Hematopoietic multipotent progenitor cell treated with erythropoietin and hydrocortisone succinate and interleukin-3 and kit ligand, for 6 days (in vitro differentiated cells): Measurements from ENCODE around the gene ZNF593.

Source experiments
- DNase-seq: peaks from one replicate; pipeline ENCODE4 v3.0.0-alpha.2; 2015

ZNF593 gene

DNA sequence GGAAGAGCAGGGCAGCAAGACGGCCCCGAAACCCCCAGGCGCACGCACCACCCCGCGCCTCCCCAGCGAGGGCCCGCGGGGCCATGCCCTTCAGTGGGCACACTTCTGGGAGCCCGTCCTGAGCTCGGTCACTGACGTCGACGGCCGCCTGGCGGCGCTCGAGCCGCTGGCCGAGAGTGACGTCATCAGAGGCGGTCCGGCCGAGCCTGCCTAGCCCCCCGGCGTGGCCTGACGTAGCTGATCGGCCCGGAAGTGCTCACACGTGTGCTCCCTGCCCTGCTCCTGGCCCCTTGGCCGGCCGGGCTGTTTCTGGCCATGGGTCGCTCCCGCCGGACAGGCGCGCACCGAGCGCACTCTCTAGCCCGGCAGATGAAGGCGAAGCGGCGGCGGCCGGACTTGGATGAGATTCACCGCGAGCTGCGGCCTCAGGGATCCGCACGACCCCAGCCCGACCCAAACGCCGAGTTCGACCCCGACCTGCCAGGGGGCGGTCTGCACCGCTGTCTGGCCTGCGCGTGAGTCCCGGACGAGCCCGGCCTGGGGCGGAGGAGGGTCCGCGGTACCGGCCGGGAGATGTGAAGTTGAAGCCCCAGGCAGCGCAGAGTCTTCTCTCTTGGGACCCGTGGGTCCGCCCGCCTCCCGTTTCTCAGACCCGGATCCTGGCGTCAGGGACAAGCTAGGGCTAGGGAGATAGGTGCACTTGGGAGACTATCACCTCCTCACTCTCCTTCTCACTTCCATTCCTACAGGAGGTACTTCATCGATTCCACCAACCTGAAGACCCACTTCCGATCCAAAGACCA, at the start of gene ZNF593:
Gene ZNF593 (plus strand): TSS at position 240 of the 803 bp plus-strand sequence. CDS start 76 bp downstream, at position 316.
- peak; percentile 95 for DNase-seq

DNA sequence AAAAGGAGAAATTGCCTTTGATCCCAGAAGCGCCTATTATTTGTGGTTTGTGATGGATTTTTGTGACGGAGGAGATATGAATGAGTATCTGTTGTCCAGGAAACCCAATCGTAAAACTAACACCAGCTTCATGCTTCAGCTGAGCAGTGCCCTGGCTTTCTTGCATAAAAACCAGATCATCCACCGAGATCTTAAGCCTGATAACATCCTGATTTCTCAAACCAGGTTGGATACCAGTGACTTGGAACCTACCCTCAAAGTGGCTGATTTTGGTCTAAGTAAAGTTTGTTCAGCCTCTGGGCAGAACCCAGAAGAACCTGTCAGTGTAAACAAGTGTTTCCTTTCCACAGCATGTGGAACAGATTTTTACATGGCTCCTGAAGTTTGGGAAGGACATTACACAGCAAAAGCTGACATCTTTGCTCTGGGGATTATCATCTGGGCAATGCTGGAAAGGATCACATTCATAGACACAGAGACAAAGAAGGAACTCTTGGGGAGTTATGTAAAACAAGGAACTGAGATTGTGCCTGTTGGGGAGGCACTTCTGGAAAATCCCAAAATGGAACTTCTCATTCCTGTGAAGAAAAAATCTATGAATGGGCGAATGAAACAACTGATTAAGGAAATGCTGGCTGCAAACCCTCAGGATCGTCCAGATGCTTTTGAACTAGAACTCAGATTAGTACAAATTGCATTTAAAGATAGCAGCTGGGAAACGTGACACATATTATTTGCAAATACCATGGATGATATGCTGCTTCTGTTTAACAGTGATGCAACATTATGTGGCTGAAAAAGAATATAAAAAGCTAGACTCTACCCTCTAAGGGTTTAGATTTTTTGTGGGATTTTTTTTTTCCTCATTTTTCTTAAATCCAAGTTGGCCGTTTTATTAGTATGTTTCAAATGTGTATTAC, 47.6 kb upstream of the ZNF593 start:
- DNase-seq, result peak; percentile 75

DNA sequence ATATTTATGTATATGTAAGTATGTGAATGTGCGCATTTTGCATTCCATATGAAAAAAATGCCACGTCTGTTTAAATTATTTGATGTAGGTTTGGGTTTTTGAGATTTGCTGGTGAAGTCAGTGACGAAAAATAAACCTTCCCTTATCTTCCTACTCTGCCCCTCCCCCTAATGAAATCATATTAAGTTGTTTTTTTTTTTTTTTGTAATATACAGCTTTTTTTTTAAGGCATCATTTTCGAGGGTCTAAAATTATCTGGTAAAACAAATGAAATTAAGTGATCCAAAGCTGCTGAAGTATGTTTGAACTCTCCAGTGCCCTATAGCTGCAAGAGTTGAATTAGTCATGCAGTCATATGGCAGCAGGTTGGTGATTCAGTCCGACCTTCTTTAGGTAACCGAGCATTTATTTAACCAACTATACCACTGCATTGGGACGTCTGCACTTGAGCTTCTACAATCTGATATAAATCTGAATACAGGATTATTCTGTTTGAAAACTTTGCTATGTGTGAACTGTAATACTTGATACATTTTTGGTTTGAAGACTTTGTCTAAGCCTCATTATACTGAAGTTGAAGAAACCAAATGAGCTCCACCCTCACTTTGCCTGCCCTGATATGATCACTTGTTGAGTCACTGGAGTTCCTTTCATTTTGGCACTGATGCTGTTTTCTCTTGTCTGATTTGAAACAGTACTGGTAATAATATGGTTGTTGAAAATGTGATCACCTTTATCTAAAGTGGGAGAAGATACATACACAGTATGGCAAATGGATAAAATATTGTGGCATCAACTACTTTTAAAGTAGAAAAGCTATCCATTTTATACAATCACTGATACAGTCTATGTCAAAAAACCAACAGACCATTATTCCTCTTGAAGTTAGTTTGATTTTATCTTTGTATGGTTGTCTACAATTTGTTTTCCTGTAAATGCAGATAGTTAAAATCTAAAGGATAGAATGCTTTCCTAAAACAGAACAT, 46.4 kb upstream of the ZNF593 start:
- peak; percentile 92 for DNase-seq

DNA sequence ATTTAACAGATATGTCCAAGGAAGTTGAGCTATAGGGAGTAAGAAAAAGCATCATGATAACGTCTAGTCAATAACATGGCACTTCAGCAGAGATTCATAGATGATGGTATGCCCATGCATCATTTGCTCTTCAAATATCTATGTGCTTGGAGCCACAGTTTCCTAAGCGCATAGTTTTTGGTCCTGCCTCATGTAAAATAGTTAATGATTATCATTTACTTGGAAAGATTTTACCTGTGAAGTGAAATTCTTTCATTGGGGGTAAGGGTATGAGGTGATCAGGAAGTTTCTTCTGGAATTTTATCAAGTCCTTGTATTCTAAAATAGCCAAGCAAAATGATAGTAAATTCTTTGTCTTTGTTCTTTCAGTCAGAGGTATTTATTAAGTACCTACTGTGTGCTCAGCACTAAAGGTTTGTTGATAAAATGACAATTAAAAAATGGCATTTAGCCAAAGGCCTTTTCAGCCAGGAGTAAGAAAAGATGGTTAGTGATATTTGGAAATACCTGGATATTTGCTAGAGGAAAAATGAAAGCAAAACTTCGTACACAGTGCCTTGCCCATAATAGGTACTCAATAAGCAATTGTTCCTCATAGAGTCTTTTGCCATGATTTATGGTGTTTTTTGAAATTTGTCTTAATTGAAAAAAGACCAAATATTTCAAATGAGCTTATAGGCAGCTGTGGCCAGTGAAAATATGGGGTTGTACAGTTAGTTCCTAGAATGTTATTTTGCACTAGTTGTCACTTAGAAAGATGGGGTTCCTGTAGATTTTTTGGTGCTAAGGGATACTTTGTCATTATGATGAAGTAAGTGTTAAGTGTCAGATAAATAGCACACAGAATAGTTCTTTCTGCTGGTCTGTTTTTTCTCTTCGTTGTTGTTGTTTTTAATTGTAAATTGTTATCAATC, 45.0 kb upstream of the ZNF593 start:
- no peak for DNase-seq

DNA sequence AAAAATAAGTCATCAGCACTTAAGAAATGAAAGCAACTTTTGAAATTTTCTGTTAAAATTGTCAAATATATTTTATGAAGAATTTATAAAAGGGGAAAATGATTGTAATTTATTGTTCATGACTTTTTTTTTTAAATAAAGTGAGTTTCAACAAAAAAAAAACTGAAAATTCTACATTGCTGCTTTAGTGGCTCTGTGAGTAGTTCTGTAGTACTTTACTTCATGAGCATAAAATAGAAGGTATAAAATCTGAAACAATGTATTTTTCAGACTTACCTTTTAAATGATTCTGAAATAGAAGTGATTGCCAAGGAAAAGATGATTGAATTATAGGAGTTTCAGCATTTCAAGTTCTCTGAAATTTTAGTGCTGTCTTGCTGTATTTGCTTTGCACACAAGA, 44.3 kb upstream of the ZNF593 start:
- no peak for DNase-seq

DNA sequence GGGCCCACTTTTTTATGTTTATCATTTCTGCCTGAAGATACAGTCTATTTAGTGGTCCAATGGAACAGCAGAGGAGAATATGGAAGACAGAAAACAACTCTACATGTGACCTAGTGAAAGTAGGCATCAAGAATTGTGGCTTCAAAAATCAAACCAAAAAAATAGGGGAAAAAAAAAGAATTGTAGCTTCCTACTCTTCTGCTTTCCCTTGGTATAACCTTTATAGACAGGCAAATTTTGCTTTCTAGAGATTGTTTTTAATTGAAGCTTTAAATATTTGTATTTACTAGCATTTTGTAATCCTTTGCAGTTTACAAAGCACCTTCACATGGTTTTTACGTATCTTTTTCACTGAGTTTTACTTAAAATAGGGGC, 43.8 kb upstream of the ZNF593 start:
- DNase-seq, result peak; percentile 49

DNA sequence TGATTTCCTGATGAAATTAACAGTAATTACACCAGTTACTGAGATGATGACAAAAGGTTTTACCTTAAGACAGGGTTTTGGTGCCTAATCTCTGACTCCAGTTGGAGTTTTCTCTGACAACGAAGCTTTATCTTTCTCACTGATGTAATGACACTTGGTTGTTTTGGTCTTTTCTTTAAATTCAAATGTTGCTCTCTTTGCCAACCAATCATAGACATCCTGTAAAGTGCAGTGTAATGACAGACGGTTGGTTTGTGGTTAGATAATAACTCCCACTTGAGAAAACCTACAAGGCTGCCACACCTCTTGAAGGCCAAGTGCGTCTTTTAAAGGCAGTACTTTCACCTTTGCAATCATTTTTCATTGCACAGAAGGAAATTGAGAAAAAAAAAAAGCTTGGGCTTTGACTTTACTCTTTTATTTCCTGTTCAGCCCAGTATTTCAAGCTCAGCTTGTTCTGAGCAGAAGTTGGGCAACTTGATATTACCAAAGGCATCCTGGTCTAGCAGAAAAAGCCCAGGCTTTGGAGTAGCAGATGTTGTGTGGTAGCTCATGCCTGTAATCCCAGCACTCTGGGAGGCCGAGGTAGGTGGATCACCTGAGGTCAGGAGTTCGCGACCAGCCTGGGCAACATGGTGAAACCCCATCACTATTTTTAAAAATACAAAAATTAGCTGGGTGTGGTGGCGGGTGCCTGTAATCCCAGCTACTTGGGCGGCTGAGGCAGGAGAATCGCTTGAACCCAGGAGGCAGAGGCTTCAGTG, 43.2 kb upstream of the ZNF593 start:
- DNase-seq, result peak; percentile 99

DNA sequence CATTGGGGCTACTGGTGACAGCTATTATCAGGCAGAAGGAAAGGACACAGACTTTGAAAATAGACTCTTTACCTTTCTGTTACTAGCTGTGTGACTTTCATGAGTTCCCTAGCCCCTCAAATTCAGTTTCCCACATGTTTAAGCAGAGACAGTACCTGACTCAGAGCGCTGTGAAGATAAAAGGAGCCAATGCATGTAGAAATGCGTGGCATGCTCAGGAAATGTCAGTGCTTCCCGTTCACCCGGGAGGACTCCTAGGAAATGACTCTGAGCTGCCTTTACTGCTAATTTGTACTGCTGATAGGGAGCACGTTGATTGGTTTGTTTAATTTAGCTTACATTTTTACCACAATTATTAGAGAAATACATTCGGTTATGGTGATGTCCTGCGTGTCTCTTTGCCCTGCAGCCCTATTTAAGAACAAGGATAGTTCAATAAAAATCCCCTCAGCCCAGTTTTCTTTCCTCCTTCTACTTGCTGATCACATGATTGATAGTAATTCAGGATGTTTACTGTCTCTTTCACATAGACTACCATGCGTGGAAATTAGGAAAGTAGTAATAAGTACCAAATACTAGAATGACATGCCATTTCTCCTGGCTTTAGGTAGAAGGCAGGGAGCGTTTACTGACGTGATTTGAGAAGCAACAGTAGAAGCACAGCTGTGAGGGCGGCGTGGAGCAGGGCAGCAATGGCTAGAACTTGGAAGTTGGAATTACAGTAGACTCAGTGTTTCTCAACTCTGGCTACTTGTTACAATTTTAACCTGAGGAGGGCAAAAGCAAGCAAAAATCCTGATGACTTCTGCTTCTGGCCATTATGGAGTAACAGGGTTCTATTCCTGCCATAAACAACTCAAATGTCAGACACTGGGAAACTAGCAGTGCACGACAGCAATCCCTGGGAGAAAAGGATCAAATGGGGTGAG, 42.2 kb upstream of the ZNF593 start:
- DNase-seq, result peak; percentile 66

DNA sequence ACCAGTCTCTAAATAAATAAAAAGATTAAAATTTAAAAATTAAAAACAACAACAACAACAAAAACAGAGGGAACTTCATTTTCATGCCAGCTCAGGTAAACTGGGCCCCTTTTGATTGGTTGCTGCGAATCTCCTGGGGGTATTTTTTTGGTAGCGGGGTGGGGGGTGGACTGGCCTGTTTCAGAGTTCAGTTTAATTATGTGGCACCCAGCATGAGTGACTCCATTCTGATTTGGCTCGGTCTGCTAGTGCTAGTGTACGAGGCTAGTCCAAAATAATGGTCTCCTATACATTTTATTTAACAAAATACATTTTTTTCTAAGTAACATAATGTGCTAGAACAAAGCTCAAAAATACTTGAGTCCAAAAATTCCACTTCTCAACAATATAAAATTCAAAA, 39.9 kb upstream of the ZNF593 start:
- DNase-seq, result no peak

DNA sequence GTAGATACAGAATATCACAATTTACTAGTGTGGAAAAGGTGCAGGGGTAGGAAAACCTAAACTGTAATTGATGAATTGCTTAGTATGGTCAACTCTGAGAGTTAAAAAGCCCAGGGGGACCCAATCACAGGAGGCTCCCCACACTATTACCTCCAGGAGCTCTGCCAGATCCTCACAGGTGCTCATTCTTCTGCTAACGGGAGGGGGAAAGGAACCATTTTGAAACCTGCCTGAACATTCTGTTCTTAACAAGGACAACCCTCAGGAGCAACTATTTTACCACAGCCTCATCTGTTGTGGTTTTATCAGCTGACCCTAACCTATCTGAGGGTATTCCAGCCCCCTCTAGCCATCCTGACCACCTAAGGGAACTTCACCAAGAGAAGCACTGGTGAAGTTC, 39.0 kb upstream of the ZNF593 start:
- no peak for DNase-seq

DNA sequence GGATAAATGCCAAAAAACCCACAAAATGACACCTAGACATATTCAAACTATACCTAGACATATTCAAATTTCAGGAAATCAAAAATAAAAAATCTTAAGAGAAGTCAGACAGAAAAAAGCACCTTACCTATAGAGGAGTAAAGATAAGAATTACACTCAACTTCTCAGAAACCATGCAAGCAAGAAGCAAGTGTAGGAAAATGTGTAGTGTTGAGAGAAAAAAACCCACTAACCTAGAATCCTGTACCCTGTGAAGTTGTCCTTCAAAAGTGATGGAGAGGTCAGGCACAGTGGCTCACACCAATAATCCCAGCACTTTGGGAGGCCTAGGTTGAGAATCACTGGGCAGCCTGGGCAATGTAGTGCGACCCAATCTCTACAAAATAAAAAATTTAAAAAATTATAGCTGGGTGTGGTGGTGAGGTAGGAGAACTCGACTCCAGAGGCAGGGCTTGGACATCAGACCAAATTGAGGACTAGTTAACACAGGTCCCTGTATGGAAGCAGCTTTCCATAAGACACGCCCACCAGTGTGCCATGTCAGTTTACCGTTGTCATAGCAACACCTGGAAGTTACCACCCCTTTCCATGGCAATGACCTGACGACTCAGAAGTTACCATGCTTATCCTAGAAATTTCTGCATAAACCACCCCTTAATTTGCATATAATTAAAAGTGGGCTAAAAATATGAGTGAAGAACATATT, 37.4 kb upstream of the ZNF593 start:
- DNase-seq, result peak; percentile 65

DNA sequence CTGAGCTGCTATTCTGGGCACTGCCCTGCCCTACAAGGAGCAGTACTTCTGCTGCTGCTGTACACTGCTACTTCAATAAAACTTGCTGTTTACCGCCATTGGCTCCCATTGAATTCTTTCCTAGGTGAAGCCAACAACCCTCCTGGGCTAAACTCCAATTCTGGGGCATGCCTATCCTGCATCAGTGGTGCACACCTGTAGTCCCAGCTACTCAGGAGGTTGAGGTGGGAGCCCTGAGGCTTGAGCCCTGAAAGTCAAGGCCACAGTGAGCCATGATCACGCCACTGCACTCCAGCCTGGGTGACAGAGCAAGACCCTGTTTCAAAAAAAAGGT, 36.9 kb upstream of the ZNF593 start:
- DNase-seq, result no peak

DNA sequence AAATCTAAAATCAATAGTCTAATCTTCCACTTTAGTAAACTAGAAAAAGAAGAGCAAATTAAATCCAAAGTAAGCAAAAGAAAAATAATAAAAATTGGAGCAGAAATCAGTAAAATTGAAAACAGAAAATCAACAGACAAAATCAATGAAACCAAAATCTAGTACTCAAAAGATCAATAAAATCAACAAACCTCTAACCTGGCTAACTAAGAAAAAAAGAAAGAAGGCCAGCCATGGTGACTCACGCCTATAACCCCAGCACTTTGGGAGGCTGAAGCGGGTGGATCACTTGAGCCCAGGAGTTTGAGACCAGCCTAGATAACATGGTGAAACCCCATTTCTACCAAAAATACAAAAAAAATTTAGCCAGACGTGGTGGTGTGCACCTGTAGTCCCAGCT, 35.2 kb upstream of the ZNF593 start:
- DNase-seq, result no peak

DNA sequence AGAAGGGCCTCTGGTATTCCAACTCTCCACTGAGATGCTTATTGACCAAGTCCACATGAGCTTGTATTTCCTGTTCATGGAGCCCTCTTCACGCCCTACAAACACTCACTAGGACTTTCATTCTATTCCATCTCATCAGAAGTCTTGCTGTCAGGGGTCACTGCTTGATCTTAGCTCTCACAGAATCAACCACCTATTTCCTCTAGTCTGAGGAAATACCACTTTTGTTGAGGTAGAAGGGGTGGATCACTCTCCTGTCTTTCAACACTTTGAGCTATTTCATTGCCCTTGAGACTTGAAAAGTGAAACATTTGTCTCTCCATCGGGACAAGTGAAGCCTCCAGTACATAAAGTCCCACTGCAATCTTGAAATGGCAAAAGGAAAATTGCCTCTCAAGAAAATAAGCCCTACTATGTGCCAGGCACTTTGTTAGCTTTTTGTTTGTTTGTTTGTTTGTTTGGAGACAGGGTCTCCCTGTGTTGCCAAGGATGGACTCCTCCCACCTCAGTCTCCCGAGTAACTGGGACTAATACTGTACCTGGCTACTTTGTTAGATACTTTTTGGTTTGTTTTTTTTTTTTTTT, 30.6 kb upstream of the ZNF593 start:
- no peak for DNase-seq

DNA sequence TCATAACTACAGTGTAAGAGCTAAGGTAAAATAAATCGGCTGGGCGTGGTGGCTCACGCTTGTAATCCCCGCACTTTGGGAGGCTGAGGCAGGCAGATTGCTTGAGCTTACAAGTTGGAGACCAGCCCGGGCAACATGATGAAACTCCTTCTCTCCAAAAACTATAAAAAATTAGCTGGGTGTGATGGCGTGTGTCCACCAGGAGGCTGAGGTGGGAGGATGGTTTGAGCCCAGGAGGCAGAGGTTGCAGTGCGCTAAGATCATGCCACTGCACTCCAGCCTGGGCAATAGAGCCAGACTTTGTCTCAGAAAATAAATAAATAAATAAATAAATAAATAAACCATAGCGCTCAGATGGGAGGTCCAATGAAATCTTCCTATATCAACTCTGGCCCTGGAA, 27.5 kb upstream of the ZNF593 start:
- DNase-seq, result no peak

DNA sequence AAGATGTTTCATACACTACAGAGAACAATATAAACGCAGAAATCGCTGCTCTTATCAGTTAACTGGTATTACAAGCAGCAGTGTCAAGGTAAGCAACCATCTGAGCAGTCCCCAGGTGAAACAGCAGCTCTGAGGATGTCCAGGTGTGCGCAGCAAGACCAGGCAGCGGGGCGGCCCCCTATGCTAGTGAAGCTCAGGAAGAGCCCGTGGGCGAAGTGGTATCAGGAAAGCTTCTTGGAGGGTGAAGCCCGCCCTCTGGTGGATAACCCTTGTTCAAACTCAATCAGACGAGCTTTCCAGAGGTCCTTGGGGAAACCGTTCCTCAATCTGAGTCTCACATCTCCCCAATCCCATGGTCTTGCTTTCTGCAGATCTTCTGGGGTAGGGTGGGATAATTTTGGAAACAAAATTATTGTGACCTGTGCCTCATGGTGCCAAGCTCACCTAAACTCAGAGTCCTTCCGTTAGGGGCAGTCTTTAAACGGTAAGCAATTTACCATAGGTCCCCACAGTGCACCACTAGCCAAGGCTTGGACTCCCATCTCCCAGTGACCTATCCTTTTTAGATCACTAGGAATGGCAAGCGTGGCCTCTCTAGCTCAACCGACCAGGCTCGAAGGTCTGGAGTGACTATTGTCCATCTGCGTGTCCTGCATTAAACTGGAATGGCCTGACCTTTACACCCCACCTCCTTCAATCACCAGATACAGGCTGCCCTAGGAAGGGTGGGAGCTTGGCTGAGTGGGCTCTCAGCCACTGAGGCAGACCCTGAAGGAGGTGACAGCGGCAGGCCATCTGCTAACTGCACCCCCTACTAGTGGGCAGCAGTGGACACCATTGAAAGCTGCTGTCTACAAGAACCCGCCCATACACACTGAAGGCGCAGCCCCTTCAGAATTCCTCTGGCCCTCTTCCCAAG, 24.4 kb upstream of the ZNF593 start:
- peak; percentile 96 for DNase-seq

DNA sequence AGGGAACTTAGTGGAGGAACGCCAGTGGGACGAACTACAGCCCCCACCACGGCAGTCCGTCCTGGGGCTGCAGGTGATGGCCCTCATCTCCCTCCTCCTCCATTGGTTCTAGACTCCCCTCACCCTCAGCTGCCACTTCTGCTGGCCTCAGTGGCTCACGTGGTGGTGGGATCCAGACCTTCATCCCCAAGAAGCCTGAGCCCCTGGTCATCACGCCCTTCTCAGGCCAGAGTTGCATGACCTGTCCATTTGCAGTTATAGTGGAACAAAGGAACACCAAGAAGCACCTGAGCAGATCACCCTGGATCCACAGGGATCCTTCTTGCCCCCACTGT, 23.8 kb upstream of the ZNF593 start:
- no peak for DNase-seq

DNA sequence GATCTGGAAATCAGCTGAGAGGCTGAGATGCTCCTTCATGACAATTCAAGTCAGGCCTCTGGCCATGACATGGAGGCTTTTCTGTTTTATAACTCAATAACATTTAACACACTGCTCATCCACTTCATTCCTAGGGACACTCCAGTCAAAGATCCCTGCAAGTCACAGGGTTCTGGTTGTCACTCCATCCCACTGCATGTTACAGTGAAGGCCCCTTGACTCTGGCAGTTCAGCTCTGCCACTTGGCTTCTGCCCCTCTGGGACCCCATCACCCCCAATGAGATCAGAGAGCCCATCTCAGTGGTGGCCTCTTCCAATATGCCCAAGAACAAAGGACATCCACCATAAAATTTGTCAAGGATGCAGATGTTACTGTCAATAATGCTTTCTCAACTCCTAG, 20.8 kb upstream of the ZNF593 start:
- no peak for DNase-seq
